Parathyroid adenoma (tissue), 2 donors: ENCODE data around the gene BRINP2.
A peak's percentile ranks its signal among the peaks of the same experiment; 100 is the strongest.

Experiments used
- H2AFZ ChIP-seq: fragments of 300-600 bp; sonication (generic); one replicate; pipeline ENCODE4 v1.7.0; 2017; ENCODE audit warnings: antibody characterized with exemption, mild to moderate bottlenecking
- H3K27ac ChIP-seq: fragments of 300-600 bp; sonication (generic); one replicate; pipeline ENCODE4 v1.7.0; 2017
- H3K27me3 ChIP-seq: fragments of 300-600 bp; sonication (generic); one replicate; pipeline ENCODE4 v1.7.0; 2017; ENCODE audit warnings: low read length; ENCODE audit not compliant: control insufficient read depth, insufficient read depth
- H3K36me3 ChIP-seq: fragments of 300-600 bp; sonication (generic); one replicate; pipeline ENCODE4 v1.7.0; 2017; ENCODE audit warnings: low read length; ENCODE audit not compliant: control insufficient read depth, insufficient read depth
- H3K4me1 ChIP-seq: fragments of 300-600 bp; sonication (generic); one replicate; pipeline ENCODE4 v1.7.0; 2017; ENCODE audit warnings: control low read depth
- H3K4me2 ChIP-seq: fragments of 300-600 bp; sonication (generic); one replicate; pipeline ENCODE4 v1.7.0; 2017; ENCODE audit warnings: low read length
- H3K4me3 ChIP-seq: fragments of 300-600 bp; sonication (generic); one replicate; pipeline ENCODE4 v1.7.0; 2017; ENCODE audit warnings: low read depth, low read length
- H3K79me2 ChIP-seq: fragments of 300-600 bp; sonication (generic); one replicate; pipeline ENCODE4 v1.7.0; 2017; ENCODE audit warnings: control low read depth
- H3K9ac ChIP-seq: fragments of 300-600 bp; sonication (generic); one replicate; pipeline ENCODE4 v1.7.0; 2017; ENCODE audit warnings: mild to moderate bottlenecking
- H3K9me3 ChIP-seq: fragments of 300-600 bp; sonication (generic); one replicate; pipeline ENCODE4 v1.7.0; 2017; ENCODE audit warnings: low read length; ENCODE audit not compliant: control insufficient read depth
- TF ChIP-seq, protein P1 (sequence below): fragments of 300-600 bp; sonication (generic); IDR thresholded peaks from one replicate; pipeline ENCODE4 v1.7.0; 2017; ENCODE audit warnings: antibody characterized with exemption, mild to moderate bottlenecking
- donor health status: primary hyperparathyroidism.

BRINP2 gene, protein sequence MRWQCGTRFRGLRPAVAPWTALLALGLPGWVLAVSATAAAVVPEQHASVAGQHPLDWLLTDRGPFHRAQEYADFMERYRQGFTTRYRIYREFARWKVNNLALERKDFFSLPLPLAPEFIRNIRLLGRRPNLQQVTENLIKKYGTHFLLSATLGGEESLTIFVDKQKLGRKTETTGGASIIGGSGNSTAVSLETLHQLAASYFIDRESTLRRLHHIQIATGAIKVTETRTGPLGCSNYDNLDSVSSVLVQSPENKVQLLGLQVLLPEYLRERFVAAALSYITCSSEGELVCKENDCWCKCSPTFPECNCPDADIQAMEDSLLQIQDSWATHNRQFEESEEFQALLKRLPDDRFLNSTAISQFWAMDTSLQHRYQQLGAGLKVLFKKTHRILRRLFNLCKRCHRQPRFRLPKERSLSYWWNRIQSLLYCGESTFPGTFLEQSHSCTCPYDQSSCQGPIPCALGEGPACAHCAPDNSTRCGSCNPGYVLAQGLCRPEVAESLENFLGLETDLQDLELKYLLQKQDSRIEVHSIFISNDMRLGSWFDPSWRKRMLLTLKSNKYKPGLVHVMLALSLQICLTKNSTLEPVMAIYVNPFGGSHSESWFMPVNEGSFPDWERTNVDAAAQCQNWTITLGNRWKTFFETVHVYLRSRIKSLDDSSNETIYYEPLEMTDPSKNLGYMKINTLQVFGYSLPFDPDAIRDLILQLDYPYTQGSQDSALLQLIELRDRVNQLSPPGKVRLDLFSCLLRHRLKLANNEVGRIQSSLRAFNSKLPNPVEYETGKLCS

DNA sequence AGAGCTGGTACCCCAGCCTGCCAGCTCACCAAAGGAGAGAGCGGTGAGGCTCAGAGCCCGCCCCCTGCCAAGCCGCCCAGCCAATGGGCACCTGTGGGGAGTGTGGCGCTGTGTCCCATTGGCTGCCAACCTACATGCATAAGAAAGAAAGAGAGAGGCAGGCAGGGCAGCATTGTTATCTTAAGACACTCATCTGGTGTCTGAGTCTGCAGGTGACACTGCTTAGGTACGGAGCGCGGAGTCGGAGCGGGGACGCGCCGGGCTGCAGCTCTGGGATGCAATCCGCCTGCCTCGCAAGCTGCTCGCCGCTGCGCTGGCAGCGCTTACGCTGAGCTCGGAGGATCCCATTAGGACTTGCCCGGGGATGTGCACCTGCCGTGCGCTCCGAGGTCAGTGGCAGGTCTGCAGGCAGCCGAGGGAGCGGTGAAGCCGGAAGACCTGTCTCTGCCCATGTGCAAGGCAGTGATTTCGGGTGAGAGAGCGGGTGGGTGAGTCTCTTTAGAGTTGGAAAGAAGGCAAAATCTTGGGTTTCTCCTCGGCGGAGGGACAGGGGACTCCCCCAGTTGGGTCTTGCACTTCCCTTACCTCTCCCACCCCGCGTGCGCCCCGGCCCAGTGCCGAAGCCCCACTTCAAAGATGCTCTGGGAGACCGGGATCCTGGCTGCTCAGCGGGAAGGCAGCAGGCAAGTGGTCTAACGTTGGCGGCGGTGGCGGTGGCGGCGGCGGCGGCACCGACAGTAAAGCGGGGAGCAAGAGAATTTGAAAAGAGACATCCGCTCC lies at the start of gene BRINP2:
TSS of gene BRINP2 (plus strand) at position 203 of the 780 bp plus-strand sequence. CDS start 58,919 bp downstream, outside the sequence.
- no peak within 1 kb of the TSS for H3K27ac ChIP-seq
- no peak within 1 kb of the TSS for H3K9ac ChIP-seq
- no peaks in the 10 kb centered on the region for H3K4me1 ChIP-seq
- H3K4me2 ChIP-seq = peak within 1 kb of the TSS; percentile 68
- H3K79me2 ChIP-seq = no peaks in the 10 kb centered on the region
- peak within 1 kb of the TSS; percentile 50 for H2AFZ ChIP-seq
- H3K36me3 ChIP-seq = no peaks in the 10 kb centered on the region
- peak within 1 kb of the TSS; percentile 35 for H3K4me3 ChIP-seq
- no peaks in the 10 kb centered on the region for H3K27me3 ChIP-seq
- TF ChIP-seq, protein P1, sequence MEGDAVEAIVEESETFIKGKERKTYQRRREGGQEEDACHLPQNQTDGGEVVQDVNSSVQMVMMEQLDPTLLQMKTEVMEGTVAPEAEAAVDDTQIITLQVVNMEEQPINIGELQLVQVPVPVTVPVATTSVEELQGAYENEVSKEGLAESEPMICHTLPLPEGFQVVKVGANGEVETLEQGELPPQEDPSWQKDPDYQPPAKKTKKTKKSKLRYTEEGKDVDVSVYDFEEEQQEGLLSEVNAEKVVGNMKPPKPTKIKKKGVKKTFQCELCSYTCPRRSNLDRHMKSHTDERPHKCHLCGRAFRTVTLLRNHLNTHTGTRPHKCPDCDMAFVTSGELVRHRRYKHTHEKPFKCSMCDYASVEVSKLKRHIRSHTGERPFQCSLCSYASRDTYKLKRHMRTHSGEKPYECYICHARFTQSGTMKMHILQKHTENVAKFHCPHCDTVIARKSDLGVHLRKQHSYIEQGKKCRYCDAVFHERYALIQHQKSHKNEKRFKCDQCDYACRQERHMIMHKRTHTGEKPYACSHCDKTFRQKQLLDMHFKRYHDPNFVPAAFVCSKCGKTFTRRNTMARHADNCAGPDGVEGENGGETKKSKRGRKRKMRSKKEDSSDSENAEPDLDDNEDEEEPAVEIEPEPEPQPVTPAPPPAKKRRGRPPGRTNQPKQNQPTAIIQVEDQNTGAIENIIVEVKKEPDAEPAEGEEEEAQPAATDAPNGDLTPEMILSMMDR = no peak
- H3K9me3 ChIP-seq = no peaks in the 10 kb centered on the region

DNA sequence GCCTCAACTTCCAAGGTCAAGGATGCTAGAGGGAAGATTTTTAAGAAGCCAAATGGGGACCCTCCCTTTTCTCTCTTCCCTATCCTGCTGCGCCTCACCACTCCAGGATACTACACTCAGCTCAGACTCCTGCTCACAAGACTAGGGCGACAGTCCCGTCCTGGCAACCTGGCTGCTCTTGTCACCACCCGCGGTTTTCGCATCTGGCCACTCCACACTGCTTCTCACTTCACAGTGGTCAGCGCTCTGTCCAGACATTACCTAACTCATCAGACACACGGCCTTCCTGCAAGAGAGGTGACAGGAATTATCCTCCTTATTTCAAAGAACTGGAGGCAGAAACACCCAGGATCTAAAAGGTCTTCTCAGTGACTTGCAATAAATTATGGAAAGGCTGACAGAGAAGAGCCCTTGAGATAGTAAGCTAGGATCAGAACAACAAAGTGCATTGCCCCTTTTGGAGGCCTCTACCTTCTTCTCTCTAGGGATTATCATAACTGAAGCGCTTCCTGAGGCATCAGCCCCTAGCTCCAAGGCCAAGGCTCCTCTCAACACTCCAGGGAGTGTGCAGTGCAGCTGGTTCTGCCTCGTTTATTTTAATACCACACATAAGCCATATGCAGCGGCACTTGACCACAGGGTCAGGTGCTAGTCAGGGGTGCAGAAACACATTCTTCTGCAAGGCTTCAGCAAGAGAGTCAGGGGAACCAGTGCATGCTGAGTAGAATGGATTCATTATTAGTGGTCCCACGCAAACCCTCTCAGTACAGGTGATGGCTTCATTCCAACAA lies 48.1 kb upstream of the BRINP2 start:
- TF ChIP-seq, protein P1 = no peak
- H3K36me3 ChIP-seq = no peaks in the 10 kb centered on the region

DNA sequence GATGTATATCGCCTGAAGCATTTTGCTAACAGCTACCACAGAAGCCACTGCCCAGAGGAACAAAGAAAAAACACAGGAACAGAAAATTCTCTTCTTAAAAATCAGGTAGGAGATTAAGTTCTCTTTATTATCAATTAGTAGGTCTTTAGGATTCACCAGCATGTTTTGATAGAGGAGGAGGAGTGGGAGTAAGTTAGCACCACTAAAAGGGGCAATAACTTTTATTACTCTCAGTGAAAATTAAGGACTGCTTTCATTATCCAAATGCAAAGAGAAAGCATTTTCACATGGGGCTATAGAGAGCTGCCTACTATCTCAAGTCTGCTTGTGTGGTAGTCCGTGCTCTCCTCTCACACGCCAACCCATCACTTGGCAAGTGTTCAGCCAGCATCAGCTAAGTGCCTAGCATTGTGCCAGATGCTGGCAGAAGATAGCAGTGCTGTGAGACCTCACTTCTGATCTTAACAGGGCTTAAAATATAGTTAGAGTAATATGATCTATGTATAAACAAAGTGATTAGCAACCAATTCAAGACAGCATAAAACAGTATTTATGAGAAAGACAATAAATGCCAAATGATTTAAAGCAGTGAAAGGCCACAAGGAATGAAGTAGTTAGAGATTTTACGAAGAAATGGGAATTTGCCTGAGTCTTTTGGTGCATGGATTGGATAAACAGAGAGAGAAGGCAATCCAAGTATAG lies 46.0 kb upstream of the BRINP2 start:
- H3K9ac ChIP-seq = no peak overlapping the region
- no peak overlapping the region for H2AFZ ChIP-seq
- no peaks in the 10 kb centered on the region for H3K9me3 ChIP-seq
- no peaks in the 10 kb centered on the region for H3K27me3 ChIP-seq
- no peak overlapping the region for H3K4me2 ChIP-seq
- H3K4me3 ChIP-seq = no peak overlapping the region
- H3K27ac ChIP-seq = no peak overlapping the region
- H3K79me2 ChIP-seq = no peaks in the 10 kb centered on the region
- H3K36me3 ChIP-seq = no peaks in the 10 kb centered on the region
- no peaks in the 10 kb centered on the region for H3K4me1 ChIP-seq
- TF ChIP-seq, protein P1 = no peak

More for the DNA sequence above, 48.1 kb upstream of the BRINP2 start:
- Histone ChIP-seq H2AFZ (no peak overlapping the region), H3K79me2 (no peaks in the 10 kb centered on the region), H3K27me3 (no peaks in the 10 kb centered on the region), H3K9me3 (no peaks in the 10 kb centered on the region), H3K4me2 (no peak overlapping the region), H3K4me3 (no peak overlapping the region), H3K9ac (no peak overlapping the region), H3K4me1 (no peaks in the 10 kb centered on the region), H3K27ac (no peak overlapping the region)

DNA sequence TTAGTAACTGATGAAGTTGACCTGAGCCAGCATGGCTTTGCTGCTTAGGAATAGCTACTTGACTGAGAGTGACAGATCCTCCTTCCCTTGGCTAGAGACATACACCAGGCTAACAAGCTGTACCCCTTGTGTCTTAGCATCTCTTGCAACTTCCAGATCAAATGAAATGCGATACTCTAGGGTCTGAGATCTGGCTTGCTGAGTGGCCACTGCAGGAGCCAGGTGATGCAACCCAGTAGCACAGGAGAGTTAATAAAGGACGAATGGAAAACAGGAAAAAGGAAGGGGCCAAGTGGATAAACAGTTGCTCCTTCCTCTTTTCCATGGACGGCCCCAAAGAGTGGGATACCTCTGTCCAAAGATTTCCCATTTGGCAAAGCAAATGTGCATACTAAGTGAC lies 44.5 kb upstream of the BRINP2 start:
- TF ChIP-seq, protein P1 = no peak
- H3K9me3 ChIP-seq = no peaks in the 10 kb centered on the region
- H2AFZ ChIP-seq = no peak overlapping the region
- no peak overlapping the region for H3K9ac ChIP-seq
- no peak overlapping the region for H3K4me3 ChIP-seq
- H3K4me2 ChIP-seq = no peak overlapping the region
- H3K27me3 ChIP-seq = no peaks in the 10 kb centered on the region
- H3K4me1 ChIP-seq = no peaks in the 10 kb centered on the region
- no peak overlapping the region for H3K27ac ChIP-seq
- H3K36me3 ChIP-seq = no peaks in the 10 kb centered on the region
- H3K79me2 ChIP-seq = no peaks in the 10 kb centered on the region
